ENCODE results near the gene ROR2.

ROR2 gene

DNA sequence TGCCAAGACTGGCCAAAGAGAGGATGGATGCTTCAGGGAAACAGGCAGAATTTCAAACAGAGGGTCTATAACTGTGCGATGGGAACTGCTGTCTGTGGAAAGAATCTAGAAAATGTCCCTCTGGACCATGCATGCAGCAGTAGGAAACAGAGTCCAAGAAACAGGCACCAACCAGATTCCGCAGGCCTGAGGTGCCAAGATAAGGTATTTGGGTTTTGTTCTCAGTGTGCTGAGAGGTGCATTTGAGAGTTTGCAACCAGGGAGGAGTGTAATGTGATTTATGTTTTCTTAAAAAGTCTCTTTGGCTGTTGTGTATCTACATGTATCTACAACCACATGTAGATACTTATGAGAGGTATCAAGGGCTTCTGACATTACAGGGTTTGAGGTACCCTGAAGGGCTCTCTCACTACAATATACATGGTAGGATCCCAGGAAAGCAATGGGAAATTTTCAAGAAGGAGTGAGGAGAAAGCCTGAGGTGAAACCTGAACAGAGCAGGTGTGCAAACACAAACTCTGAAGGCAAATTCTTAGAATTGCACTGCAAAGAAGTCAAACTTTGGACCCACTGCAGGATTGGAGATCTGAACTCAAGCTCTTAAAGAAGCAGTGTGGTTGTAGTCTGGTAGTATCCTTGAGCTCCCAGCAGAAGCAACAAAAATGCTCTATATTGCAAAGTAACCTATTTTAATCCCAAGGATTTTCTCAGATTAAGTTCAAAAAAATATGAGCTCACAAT lies 343.6 kb downstream of the ROR2 start:
- TF ChIP-seq, protein P1, sequence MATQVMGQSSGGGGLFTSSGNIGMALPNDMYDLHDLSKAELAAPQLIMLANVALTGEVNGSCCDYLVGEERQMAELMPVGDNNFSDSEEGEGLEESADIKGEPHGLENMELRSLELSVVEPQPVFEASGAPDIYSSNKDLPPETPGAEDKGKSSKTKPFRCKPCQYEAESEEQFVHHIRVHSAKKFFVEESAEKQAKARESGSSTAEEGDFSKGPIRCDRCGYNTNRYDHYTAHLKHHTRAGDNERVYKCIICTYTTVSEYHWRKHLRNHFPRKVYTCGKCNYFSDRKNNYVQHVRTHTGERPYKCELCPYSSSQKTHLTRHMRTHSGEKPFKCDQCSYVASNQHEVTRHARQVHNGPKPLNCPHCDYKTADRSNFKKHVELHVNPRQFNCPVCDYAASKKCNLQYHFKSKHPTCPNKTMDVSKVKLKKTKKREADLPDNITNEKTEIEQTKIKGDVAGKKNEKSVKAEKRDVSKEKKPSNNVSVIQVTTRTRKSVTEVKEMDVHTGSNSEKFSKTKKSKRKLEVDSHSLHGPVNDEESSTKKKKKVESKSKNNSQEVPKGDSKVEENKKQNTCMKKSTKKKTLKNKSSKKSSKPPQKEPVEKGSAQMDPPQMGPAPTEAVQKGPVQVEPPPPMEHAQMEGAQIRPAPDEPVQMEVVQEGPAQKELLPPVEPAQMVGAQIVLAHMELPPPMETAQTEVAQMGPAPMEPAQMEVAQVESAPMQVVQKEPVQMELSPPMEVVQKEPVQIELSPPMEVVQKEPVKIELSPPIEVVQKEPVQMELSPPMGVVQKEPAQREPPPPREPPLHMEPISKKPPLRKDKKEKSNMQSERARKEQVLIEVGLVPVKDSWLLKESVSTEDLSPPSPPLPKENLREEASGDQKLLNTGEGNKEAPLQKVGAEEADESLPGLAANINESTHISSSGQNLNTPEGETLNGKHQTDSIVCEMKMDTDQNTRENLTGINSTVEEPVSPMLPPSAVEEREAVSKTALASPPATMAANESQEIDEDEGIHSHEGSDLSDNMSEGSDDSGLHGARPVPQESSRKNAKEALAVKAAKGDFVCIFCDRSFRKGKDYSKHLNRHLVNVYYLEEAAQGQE (IDR thresholded peaks at IDR 0.05; ENCODE audit: insufficient read depth in 1 of 2, low read depth in 2 of 2, low read length in 2 of 2) = no peak
- TF ChIP-seq POLR2AphosphoS5 (IDR thresholded peaks at IDR 0.05; ENCODE audit: low read depth, low read length) = no peak
- no peak for TF ChIP-seq FOXP2 (optimal IDR thresholded peaks at IDR 0.05; ENCODE audit: borderline replicate concordance, extremely low read depth, extremely low read length, insufficient read depth)

DNA sequence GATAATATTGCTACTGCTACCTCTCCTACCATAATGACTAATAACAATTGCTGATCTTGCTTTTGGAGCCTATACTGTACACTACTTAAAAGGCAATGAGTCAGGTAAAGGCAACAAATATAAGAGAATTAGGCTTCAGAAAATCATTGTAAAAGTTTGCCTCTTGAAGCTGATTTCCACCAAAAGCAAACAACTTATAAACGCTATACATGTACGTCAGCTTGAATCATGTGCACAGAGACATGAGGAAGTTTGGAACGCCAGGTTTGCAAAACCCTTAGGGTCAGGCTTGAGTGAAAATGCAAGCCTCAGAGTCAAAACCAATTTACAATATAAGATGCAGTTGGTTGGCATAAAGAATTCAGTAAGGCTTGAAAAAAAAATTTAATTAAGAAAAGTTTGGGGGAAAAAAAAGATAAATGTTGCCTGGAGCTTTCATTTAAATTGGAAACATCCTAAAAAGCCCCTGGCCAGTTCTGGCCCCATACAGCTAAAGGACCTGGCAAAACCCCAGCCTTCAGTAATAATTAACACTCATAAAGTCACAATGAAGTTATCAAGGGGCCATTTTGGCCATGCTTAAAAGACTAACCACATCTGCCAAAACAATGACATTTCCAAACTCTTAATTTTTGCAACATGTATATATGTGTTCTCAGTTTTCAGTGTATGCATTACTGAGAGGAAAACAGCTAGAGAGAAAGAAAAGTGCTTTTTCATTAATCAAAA lies 345.4 kb downstream of the ROR2 start:
- TF ChIP-seq, protein P1 (IDR thresholded peaks at IDR 0.05; ENCODE audit: insufficient read depth in 1 of 2, low read depth in 2 of 2, low read length in 2 of 2) = no peak
- TF ChIP-seq SIN3A (IDR thresholded peaks at IDR 0.05; ENCODE audit: borderline replicate concordance, insufficient read depth, low read length) (no peak), POLR2AphosphoS5 (IDR thresholded peaks at IDR 0.05; ENCODE audit: low read depth, low read length) (no peak), FOXP2 (optimal IDR thresholded peaks at IDR 0.05; ENCODE audit: borderline replicate concordance, extremely low read depth, extremely low read length, insufficient read depth) (no peak), TAF1 (IDR thresholded peaks at IDR 0.05; ENCODE audit: borderline replicate concordance, insufficient read depth, low read length) (no peak)

DNA sequence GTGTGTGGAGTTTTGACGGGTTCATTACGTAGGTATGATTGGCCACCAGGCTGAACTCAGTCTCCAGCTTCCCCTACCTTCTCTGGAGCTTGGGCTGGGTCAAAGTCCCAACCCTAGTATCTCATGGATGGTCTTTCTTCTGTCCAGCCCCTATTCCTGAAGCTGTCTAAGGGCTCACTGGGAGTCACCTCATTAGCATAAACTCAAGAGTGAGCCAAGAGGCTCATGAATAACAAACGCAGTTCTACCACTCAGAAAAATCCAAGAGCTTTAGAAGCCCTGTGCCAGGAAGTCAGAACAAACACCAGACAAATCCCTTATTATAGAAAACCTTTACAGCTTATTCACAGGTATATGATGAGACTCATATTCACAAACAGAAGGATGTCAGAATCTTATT lies 346.1 kb downstream of the ROR2 start:
- no peak for TF ChIP-seq FOXP2 (optimal IDR thresholded peaks at IDR 0.05; ENCODE audit: borderline replicate concordance, extremely low read depth, extremely low read length, insufficient read depth)
- TF ChIP-seq, protein P1 (IDR thresholded peaks at IDR 0.05; ENCODE audit: insufficient read depth in 1 of 2, low read depth in 2 of 2, low read length in 2 of 2) = no peak

DNA sequence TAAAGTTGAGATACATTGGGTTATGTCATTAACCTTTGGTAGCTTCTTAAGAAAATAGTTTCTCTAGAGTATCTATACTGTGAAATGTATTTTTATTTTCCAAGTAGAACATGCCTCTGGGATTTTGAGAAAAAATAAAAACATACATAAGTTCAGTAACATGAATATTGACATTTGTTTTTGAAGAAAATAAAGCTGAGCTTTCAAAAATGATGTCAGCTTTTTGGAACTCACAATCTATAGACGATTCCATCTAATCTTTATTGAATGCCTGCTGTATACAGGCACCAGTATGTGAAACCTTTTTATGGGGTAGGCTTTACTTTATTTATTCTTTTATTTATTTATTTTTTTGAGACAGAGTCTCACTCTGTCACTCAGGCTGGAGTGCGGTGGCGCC lies 350.5 kb downstream of the ROR2 start:
- TF ChIP-seq TAF1 (IDR thresholded peaks at IDR 0.05; ENCODE audit: borderline replicate concordance, insufficient read depth, low read length) (no peak), POLR2AphosphoS5 (IDR thresholded peaks at IDR 0.05; ENCODE audit: low read depth, low read length) (no peak), SIN3A (IDR thresholded peaks at IDR 0.05; ENCODE audit: borderline replicate concordance, insufficient read depth, low read length) (no peak), FOXP2 (optimal IDR thresholded peaks at IDR 0.05; ENCODE audit: borderline replicate concordance, extremely low read depth, extremely low read length, insufficient read depth) (no peak)
- TF ChIP-seq, protein P1 (IDR thresholded peaks at IDR 0.05; ENCODE audit: insufficient read depth in 1 of 2, low read depth in 2 of 2, low read length in 2 of 2) = no peak
